GM21825 (cell line): ENCODE measurements around the gene SDHB.

Experiments
- ATAC-seq: cut with Tn5 transposase; IDR thresholded peaks from one replicate; pipeline ENCODE4 v1.9.1; 2021; ENCODE audit warnings: mild to moderate bottlenecking, moderate library complexity; ENCODE audit not compliant: unreplicated experiment

SDHB gene

DNA sequence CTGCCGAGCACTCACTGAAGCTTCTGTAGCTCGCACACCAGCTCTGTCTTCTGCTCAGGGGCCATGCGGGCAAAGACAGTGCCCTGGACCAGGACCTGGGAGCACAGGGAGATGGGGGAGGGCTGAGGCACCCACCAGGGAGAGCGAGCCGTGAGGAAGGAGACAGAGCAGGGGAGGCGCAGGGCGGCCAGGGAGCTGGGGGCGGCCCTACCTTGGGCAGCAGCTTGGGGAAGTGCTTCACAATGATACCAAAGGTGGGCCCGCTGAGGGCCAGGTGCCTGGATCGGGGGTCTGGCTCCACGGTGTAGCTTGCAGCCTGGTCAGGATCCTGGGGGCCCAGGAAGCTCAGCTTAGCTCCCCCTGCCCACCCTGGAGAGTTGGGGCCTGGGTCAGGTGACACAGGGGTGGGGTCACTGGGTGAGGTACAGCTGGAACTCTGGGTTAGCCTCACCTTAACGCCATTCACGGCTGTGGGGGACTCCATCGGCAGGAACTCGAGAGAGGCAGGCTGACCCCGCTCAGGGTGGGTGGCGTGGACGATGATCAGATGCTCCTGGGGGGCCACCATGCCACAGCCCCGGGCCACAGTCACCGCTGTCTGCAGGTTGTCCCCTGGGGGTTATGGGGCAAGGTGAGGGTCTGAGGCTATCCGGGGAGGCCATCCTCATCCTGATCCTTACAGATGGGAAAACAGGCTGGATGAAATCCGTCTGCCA lies 64.0 kb downstream of the SDHB start:
- ATAC-seq: no peak

DNA sequence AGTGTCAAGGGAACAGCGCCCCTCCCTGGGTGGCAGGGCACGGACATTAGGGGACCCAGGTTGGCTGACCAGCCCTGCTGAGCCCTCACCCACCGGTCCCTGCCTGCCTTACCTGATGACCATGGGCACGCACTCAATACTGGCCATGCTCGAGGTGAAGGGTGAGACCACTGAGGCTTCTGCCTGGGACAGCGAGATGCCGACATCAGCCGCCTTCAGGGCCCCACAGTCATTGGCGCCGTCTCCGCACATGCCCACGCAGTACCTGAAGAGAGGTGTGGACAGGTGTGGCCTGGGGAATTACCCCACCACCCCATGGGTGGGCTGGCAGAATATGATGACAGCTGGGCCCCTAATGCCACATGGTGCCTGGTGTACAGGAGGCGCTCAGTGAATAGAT lies 65.6 kb downstream of the SDHB start:
- no peak for ATAC-seq

DNA sequence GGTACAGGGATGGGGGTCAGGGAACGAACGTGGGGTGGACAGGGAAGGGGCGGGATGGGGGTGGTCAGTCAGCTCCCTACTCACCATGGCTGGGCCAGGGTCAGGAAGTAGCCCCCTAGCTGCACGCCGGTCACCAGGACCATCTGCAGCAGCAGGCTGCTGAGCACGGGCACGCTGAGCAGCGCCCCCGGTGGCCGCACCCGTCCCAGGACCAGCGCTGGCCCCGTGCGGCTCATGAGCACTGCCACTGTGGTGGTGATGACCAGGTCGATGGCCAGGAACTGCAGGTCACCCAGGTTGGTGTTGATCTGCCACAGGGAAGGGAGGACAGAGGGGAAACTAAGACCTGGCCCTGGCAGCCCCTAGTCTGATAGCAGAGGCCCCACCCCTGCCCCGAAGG lies 66.9 kb downstream of the SDHB start:
- ATAC-seq: no peak

DNA sequence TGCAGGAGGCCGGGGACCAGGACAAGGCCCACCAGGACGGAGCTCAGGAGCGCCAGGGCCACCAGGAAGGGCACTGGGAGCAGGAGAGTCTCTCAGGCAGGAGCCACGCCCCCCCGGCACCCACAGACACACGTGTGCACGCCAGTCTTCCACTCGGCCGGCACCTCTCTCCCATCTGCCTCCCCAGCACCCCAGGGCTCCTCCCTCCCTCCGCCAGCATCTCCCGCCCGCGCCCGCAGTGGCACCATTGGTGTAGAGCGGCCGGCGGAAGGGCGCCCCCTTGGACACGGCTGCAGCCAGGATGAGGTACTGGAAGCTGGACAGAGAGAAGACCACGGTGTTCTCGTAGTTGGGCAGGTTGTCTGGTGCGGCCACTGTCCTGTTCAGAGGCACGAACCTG lies 67.3 kb downstream of the SDHB start:
- no peak for ATAC-seq

DNA sequence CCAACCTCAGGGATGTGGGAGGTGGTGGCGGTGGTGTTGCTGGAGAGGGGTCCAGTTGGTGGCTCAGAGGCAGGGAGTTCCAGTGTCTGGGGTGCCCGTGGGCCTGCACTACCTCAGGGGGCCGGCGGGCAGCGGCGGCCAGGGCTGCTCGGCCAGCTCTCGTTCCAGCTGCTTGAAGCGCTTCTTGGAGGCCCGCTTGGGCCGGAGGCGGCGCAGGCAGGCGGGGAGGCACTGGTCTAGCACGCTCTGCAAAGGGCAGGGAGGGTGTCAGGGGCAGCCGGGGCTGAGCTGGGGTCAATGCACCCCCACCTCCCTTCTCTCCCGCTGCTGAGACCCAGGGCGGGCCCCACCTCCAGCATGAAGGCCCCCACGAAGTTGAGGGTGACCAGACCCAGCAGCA lies 67.7 kb downstream of the SDHB start:
- ATAC-seq: no peak

DNA sequence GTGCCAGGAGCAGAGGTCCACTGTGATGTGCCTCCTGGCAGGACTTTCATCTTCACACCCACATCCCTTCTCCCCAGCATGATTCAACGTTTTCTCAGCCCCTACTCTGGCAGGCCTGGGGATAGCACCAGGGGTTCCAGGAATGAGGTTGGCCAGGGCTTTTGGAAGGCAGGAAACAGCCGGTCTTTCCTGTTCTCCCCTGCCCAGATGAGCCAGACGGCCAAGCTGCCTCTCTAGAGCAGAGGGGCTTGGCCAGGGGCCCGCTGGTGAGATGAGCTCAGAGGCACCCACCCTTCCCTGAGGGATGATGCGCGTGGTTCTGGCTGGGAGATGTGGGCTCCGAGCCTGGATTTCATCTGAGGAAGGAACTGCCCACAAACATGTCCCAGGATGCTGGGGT lies 69.1 kb downstream of the SDHB start:
- ATAC-seq: no peak

DNA sequence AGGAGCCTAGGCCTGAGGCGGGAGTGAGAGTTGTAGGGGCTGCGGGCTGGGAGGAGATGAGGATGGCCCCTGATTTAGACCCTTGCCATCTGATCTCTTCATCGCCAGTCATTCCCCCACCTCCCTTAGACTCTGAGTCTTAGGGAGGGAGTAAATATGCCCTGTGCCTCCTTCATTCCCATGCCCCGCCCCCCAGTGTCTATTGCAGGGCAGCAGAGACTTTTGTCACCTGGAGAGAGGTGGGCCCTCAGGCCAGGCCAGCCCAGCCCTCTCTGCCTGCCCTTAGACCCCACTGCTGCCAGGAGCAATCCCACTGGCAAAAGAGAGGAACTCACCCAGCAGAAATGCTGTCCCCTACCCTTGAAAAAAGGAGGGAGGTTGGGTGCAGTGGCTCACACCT lies 70.2 kb downstream of the SDHB start:
- ATAC-seq: no peak

DNA sequence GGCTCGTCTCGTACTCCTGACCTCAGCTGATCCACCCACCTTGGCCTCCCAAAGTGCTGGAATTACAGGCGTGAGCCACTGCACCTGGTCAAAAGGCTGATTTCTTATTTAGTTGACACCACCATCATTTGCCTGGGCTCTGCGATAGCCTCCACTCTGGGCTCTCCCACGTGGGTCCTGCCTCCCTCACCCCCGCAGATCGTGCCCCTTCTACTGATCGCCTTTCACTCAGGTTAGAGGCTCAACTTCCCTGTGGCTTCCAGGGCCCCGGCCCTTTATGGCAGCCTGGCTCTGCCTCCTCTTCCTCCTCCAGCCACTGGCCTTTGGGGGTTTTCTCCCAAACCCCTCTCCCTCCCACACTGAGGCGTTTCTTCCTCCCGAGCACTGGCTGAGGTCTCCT lies 70.9 kb downstream of the SDHB start:
- ATAC-seq: no peak

DNA sequence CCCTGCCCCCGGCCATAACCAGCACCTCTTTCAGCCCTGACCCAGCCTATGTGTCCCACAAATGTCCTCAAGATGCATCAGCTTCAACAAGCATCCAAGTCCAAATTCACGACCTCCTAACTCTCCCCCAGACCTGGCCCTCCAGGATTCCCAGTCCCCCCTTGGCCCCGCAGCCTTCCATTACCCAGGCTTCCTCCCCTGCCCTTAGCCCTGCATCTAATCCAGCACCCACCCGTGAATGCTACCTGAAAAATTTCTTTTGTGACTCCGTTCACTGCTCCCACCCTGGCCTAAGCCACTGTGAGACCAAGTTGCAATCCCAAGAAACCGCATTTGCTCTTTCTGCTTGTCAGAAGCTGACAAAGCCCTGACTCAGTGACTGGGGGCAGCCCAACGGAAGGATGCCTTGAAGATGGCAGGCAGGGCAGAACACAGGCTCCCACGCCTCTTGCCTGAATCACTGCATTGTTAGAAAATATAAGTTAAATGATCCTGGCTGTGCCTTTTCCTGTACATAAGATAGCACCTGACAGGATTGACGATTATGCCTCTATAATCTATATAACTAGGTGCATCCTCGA lies 72.5 kb downstream of the SDHB start:
- no peak for ATAC-seq

DNA sequence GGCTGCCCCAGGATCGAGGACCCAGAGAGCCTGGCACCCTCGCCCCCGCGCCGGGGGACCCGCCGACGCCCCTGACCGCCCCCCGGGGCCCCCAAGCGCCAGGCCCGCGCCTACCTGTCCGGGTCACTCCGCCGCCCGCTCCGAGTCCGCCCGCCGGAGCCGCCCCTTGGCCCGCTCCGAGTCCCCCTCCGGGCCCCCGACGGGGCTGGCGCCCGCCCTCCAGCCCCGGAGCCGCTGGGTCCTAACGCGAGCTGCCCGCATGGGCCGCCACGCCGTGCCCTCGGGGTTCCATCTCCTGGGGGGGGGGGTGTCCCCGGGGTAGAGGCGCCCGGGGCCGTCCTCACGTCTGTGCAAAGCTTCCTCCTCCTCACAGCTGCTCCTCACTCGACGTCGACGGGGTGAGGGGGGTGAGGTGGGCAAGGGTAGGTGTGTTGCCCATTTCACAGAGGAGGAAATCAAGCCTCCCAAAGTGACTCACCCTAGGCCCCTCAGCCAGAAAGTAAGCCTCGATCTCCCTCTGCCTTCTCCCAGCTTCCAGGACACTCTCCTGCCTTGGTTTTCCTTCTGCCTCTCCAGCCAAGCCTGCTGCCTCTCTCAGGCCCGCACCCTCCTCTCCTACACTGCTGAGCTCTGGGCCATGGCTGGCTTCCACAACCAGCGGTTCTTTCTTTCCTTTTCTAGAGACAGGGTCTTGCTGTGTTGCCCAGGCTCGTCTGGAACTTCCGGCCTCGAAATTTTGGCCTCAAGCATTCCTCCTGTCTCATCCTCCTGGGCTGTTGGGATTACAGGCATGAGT lies 73.2 kb downstream of the SDHB start, which contains the start of gene MFAP2:
TSS of gene MFAP2 (minus strand) at position 148 of the 796 bp plus-strand sequence. CDS start 2,347 bp downstream, outside the sequence.
- ATAC-seq: no peak

DNA sequence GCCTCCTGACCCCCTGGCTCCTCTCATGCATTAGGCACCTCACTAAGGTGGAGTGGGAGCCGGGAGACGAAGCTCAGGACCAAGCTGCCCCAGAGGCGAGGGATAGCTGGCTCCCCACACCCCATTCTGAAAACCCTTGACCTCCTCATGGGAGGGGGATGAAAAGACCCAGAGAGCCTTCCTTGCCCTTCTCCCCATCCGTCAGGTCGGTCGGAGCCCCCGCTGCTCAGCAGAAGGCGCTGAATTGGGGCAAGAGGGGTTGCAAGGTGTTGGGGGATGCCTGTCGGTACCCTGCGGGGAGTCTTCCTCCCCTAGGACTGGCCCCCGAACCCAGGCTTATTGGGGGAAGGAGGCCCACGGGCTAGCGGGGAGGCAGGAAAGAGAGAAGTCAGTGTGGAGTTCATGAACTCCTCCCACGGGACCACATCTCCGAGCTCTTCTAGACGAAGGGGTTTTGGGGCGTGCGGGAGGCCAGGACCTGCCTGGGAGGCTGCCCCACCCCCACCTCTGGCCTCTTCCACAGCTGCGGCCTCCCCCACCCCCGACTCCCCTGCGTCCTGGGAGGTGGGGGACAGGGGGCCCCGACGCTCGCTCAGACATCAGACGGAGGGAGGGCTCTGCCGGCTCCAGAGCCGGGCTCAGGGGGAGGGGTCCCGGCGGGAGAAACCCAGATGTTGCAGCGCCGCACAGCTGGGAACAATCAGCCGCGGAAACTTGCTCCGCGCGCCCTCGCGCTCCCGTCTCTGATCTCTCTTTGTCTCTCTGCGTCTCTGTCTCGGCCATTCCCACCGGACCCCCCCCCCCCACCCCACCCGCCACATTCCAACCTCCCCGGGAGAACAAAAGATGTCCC lies 74.1 kb downstream of the SDHB start:
- ATAC-seq: no peak

DNA sequence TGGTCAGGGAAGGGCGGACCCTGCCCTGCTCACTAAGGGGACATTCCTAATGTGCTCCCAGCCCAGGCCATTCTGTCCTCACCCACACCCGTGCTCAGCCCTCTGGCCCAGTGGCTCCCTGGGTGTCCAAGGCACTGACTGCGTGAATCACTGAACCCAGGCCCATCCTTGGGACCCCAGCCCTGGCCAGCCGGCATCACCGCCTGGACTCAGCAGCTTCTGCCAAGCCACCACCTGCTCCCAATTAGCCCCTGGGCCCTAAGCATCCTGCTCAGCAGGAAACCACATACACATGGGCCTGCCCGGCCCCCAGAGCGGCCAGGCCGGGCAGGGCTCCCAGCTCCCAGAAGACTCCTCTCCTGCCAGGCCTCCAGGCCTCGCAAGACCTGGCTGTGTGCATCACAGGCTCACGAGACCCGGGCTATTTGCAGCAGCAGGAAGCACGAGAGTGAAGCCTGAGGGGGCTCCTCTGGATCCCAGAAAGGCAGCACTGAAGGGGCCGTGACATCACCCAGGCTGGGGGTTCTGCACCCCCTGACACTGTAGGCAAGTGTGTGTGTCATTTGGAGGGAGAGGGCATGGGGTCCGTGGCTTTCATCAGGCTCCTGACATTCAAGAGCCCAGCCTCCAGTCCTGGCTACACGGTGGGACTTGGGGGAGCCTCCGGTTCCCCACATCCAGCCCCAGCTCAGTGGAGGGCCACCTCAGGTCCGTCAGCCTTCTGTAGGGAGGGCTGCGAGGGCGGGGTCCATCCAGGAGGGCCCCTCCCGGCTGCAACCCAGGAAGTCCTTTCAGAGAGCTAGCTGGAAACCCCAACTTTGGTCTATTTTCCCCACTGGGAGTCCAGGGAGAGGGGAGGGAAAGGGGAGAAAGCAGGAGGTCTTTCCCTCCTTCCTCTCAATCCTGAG lies 75.0 kb downstream of the SDHB start:
- ATAC-seq: no peak

DNA sequence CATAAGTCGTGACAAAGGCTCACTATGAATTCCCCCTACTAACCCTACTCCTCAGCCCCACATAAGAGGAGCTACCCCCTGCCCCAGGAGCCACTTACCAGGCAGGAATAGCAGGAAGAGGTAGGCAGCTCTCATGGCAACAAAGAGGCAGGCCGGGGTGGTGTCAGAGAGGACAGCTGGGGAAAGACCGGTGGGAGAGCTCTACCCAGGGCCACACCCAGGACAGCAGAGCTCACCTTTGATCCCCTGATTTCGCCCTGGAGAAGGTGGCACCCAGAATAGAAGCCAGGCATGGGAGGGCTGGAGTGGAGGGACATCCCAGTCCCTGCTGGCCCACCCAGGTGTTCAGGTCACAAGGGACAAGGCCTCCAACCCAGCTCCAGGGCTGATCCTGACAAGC lies 75.7 kb downstream of the SDHB start:
- ATAC-seq: no peak

DNA sequence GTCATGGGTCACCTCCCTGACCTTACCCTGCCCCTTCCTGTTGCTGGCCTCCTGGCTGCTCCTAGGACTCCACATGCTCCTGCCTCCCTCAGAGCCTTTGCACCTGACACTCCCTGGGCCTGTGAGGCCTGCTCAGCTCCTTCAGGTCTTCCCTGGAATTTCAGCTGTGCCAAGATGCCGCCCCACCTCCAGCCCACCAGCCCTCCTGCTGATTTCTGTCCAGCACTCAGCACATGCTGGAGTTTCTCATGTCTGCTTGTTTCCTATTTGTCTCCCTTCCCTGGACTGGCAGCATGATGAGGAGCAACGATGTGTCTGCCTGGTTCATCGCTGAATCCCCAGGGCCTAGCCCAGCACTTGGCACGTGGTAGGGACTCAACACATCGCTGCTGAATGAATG lies 76.5 kb downstream of the SDHB start:
- ATAC-seq: no peak

DNA sequence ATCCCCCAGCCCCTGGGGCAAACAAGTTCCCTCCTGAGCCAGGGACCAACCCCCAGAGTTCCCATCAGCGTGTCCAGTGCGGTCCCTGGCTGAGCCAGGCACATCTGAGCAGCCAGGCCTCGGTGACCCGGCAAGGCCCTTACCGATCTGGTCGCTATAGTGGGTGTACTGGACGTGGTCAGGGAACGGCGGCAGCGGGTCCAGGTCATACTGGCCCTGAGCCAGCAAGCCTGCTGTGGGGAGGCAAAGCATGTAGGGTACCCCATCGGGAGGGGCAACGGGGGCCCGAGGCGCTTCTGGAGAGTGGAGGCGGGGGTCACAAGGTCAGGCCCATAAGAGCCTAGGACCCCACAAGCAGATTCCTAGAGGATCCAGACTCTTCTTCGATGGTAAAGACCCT lies 76.9 kb downstream of the SDHB start:
- ATAC-seq: no peak

DNA sequence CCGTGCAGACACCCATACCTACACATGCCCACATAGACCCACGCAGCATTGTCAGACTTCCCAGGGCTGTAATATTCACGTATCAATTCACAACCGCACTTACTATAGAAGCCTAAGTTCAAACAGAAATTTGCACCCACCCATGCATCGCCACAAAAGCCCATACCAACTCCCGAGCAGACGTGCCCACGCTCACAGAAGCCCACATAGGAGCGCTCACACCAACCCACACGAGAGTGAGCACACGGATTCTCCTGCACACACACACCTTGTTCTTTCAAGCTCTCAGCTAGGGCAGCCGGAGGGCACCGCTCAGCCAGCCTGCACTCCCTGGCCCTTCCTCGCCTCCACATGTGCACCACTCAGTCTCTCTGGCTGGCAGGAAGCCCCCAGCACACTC lies 78.0 kb downstream of the SDHB start:
- ATAC-seq: no peak

DNA sequence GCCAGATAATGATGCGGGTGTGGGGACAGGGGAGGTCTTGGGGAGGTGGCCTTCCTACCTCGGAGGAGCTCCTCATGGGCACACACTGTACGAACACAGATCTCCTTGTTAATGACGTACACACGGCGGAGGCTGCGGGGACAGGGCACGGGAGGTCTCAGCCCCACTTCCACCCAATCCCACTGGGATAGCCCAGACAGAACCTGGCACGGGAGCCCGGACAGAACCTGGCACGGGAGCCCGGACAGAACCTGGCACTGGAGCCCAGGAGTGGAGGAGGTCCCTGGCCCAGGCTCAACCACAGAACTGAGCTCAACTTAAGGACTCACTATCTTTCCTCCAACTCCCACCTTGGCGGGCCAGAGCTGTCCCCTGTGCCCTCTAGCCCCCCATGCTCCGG lies 78.6 kb downstream of the SDHB start:
- no peak for ATAC-seq

DNA sequence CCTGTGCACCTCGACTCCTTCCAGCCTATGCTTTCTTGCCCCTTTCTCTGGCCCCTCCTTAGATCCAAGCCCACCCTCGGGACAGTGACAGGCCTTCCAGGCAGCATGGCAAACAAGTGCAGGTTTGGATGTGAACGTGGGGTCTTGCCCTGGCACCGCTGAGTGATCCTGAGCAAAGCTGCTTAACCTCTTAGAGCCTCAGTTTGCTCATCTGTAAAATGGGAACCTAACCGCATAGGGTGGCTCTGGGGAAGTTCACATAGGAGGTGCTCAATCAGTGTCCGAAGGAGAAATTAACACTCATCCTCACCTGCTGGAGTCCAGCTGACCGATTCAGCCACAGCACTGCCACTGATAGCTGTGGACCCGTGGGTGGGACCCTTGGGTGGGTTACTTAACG lies 80.6 kb downstream of the SDHB start:
- no peak for ATAC-seq

DNA sequence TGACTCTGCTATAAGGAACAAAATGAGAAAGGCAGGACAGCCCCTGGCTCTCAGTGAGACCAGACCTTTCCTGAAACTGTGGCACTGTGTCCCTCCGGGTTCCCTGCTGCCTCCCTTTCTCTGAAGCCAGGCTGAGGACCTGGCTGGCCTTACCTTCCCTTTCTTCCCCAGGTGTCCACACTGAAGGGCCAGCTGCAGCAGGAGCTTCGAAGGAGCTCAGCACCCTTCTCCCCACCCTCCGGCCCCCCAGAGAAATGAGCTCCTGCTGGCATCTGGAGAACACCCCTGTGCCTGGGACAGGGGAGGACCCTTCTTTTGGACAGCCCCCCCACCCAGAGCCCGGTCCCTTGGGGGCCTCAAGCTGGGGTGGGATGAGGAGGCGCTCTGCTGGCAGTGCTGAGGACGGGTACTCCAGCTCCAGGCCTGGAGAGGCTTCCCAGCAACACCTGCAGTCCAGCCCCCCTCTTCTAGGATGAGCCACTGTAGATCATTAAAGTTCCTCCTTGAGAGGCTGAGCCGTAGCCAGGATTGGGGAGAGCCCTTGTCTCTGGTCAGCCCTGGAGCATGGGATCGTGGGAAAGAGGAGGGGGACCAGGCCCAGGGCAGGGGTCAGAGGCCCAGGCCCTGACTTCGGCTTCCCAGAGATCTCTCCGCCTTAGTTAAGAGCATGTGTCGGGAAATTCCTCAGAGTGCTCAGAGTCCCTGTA lies 81.5 kb downstream of the SDHB start:
- no peak for ATAC-seq
